ENCODE measurements around the gene HMCN2.

HMCN2 gene

DNA sequence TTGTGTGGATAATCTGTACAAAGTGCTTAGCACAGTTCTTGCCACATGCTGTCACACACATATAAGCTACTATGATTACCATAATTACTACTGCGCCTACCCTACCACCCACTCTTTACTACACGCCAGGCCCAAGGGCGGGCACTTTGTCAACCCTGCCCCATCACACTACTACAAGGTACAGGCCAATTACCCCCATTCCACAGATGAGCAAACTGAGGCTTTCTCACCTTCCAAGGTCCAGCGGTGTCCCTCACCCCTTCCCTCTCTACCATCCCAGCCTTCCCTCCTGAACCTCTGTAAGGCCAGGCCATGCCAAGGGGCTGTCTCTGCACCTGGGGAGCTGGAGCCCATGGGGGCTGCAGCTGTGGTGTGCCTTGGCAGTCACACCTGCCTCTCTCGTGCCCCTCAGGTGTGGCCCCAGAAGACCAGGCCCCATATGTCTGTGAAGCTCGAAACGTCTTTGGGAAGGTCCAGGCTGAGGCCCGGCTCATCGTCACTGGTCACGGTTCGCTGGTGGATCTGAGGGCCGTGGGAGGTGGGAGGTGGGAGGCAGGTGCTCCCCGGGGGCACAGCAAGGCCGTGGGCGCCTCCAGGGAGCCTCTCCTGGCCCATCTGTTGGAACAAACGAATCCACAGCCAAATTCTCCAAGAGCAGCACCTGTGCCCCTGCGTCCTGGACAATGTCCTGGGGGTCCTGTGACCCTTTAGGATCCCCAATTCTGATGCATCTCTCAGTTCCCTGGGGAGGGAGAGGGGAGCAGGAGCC is 54.6 kb downstream of the HMCN2 start:
- no peak overlapping the region for H3K4me3 ChIP-seq (ENCODE audit: low read depth, low read length)
- no peak for DNase-seq (ENCODE audit: low read depth)

DNA sequence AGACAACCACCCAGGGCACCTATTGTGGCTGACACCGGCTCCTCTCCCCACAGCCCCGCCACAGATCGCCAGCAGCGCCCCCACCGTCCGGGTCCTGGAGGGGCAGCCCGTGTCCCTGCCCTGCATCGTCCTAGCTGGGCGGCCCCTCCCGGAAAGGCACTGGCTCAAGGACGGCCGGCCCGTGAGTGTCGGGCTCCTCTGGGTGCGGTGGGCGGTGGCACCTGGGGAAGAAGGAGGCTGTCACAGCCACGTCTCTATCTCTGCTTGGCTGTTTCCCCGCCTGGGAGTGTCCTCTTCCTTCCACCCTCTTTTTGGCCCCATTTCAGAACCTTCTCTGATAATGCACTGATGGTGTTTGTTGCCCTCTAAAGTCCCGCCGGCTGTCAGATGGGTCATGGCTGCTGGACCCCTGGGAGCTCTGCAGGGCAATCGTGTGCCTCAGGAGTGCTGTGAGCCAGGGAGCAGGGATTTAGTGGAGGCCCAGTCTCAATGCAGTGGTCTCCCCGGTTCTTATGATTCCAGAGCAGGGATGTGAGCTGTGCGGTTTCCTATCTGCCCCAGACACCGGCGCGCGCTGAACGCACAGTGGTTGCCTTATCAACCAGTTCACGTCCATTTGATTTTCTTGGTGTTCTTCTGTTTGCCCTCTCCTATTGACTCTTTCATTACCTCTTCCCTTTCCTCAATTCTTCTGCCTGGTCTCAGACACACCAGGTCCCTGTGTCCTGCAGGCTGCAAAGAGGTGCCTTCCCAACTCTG is 55.3 kb downstream of the HMCN2 start:
- no peak for DNase-seq (ENCODE audit: low read depth)

DNA sequence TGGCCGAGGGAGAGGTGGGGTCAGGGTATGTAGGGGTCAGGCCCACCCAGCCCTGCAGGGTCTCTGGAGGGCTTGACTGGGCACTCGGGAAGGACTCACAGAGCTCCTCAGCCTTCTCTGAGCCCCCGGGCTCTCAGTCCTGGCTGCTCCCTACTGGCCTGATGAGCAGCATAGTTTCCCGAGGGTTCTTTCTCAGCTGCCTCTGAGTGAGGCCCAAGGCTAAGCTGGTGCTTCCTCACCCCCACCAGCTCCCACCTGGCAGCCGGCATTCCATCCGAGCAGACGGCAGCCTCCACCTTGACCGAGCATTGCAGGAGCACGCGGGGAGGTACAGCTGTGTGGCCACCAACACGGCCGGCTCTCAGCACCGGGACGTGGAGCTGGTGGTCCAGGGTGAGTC is 56.0 kb downstream of the HMCN2 start:
- no peak overlapping the region for H3K4me3 ChIP-seq (ENCODE audit: low read depth, low read length)
- DNase-seq (ENCODE audit: low read depth), result no peak

More for the DNA sequence above, 55.3 kb downstream of the HMCN2 start:
- H3K4me3 ChIP-seq (ENCODE audit: low read depth, low read length), result no peak overlapping the region

DNA sequence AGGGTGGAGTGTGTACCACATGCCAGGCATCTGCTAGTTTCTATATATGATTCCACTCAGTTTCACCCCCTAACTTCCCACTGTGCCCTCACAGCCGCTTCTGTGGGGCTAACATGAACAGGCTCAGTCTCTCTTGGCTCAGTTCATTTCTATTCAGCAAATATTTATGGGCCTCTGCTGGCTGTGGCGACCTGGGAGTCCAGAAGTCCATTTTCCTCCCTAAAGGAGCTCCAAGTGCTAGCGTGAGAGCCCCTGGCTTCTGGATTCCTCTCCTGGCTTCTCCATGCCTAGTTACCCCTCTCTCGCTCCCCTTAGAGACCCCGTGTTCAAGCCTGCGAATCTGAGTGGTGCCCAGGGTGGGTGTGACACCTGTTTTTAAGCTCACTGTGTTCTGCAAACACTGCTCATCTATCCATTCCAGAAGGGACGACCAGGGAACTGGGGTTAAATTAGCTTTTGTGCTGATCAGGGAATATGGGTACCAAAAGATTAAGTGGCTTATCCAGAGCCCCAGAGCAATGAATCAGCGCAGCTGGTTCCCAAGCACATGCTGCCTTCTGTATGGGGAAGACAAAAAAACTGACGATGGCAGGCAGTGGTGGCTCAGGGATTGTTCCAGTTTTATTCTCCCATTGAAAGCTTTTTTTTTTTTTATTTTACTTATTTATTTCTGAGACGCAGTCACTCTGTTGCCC is 57.6 kb downstream of the HMCN2 start:
- no peak overlapping the region for H3K4me3 ChIP-seq (ENCODE audit: low read depth, low read length)
- no peak for DNase-seq (ENCODE audit: low read depth)

DNA sequence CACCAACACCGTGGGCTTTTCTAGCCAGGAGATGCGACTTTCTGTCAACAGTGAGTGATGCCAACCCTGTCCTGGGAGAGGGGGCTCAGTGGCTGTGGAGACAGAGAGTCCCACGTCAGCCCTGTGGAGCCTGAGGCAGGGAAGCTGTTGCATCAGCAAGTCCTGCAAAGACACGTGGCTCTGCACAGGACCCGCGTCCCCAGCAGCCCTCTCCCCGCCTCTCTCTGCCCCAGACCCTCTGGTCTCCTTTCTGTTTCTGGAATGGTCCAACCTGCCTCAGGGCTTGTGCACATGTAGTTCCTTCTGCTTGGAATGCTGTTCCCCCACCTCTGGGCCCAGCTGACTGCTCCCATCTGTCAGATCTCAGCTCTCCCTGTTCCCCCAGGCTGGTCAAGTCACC is 60.4 kb downstream of the HMCN2 start:
- H3K4me3 ChIP-seq (ENCODE audit: low read depth, low read length), result no peak overlapping the region
- DNase-seq (ENCODE audit: low read depth), result no peak

DNA sequence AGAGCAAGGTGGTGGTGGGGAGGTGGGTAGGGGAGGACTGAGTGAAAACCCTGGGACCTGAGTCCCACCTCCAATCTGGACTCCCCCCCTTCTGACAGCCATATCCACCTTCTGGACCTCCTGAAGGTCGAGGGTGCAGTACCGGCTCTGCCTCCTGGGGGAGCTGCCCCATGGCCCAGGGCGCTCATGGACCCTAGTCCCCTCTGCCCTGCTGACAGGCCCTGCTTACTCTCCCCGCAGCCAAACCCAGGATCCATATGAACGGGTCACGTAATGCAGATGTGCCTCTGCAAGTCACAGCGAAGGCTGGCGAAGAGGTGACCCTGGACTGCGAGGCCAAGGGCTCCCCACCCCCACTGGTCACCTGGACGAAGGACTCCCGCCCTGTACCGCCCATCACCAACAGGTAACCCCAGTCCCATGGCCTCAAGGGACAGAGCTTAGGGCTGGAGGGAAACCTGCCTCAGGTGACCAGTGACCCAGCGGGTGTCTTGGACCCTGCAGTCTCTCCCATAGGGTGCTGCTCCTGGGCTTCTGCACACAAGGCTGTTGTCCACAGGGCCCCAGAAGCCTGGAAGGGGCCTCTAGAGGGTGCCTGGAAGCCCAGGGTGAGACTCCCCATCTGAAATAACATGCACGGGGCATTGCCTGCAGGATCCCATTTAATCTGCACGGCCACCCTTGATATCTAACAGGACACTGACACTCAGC is 61.7 kb downstream of the HMCN2 start:
- no peak for DNase-seq (ENCODE audit: low read depth)
- H3K4me3 ChIP-seq (ENCODE audit: low read depth, low read length), result no peak overlapping the region

DNA sequence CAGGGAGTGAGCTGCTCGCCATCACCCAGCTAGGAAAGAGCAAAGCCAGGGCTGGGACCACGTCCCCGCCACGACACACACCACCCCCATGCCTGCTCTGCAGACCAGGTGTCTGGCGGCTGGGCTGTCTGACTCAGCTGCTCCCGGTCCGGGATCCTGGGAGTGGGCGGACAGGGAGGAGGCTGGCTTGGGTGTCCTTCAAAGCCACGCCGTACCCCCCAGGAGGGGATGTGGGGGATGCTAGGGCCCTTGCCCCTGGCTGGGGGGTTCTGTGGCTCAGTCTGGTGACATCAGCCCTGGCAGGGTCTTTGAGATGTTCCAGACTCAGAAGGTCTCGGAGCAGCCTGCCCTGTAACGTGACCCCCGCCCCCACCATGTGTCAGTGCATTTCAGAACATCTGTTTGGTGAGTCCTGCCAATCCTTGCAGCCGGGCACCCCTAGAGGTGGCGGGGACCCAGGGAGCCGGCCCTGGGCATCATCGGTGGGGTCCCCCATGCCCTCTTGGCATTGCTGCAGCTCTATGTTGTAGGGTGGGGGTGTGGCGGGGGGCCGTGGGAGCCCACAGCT is 62.3 kb downstream of the HMCN2 start:
- no peak overlapping the region for H3K4me3 ChIP-seq (ENCODE audit: low read depth, low read length)
- DNase-seq (ENCODE audit: low read depth), result peak; percentile 60

DNA sequence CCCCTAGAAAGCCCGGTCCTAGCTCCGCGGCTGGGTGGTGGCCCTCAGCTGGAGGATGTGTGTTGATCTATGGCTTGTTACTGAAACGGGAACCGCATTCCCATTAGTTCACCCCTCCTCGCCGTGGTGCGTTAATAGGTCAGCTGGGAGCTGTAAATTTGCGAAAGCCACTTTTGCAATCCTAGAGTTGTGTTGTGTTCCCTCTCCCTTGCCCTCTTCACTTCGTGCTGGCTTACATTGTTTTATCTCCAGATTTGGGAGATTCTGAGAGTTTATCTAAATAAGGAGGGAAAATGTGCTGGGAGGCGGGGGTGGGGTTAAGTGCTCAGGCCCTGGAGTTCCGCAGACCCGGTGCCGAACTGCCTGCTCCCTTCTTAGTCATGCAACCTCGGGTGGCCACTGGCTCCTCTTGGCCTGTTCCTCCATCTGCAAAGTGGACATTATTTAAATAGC is 62.8 kb downstream of the HMCN2 start:
- DNase-seq (ENCODE audit: low read depth), result peak; percentile 67

DNA sequence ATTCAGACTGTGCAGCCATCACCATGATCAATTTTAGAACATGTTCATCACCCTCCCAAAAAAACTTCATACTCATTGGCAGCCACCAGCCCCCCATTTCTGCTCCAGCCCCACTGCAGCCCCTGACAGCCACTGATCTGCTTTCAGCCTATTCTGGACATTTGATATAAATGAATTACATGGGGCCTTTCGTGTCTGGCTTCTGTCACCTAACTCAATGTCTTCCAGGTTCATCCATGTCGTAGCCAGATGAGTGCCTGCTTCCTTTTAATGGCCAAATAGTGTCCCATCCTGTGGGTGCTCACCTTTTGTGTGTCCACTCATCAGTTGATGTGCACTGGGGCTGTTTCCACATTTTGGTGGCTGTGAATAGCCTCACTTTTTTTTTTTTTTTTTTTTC is 63.5 kb downstream of the HMCN2 start:
- no peak for DNase-seq (ENCODE audit: low read depth)

More for the DNA sequence above, 62.8 kb downstream of the HMCN2 start:
- H3K4me3 ChIP-seq (ENCODE audit: low read depth, low read length), result no peak overlapping the region

DNA sequence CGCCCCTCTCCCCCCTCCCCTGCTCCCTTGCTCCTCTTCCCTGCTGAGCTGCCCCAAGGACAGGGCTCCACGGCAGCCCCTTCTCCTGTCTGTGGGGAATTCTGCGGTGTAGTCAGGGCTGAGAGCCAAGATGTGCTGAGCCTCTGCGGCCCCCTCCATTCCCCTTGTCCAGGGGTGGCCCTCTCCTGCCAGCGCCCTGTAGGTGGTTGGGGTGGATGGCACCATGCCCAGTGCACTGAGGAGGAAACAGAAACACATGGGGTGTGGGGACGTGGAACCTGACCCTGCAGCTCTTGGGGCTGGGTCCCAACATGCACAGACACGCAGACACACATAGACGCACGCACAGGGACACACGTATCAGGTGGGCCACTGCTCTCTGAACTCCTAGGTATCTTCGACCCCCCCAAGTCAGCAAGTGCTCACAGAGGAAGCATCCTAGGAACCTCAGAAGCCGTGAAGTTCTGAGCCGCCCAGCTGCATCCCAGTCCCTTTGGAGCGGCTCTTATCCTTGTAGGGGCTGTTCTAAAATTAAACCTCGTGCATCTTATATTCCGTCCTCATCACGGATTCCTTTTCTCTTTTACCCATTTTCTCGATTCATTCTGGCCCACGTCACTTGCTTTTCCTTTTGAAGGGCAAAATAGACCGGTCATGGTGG is 64.8 kb downstream of the HMCN2 start:
- no peak overlapping the region for H3K4me3 ChIP-seq (ENCODE audit: low read depth, low read length)
- no peak for DNase-seq (ENCODE audit: low read depth)

More for the DNA sequence above, 63.5 kb downstream of the HMCN2 start:
- no peak overlapping the region for H3K4me3 ChIP-seq (ENCODE audit: low read depth, low read length)

DNA sequence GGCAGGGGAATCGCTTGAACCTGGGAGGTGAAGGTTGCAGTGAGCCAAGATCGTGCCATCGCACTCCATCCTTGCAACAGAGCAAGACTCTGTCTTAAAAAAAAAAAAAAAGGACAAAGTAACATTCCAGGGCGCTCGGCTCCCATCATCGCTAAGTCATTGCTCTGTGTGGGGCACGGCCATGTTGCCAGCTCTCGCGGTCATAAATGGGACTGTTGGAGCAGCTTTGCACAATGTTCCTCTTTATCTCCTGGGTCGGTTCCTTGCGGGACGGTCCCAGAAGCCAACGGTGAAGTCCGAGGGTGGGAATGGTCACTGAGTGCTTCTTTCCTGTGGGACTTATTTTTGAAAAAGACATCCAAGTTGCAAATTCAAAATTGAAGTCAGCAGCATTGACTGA is 65.5 kb downstream of the HMCN2 start:
- no peak overlapping the region for H3K4me3 ChIP-seq (ENCODE audit: low read depth, low read length)
- DNase-seq (ENCODE audit: low read depth), result no peak

DNA sequence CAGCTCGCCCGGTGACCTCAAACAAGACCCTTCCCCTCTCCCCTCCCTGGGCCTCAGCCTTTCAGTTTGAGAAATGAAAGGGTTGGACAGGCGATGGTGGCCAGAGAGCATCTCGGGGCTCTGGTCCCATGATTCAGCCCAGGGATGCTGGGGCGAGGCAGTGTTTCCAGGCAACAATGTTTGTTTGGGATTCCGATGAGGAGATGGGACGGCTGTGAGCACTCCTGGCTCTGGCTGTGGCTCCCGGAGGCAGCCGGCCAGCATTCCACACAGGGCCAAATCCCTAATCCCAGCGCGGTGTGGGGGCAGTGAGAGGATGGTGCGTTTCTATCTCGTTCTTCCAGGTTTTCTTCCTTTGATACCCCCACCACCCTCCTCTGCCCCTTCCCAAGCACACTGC is 66.0 kb downstream of the HMCN2 start:
- DNase-seq (ENCODE audit: low read depth), result peak; percentile 10
- H3K4me3 ChIP-seq (ENCODE audit: low read depth, low read length), result no peak overlapping the region

DNA sequence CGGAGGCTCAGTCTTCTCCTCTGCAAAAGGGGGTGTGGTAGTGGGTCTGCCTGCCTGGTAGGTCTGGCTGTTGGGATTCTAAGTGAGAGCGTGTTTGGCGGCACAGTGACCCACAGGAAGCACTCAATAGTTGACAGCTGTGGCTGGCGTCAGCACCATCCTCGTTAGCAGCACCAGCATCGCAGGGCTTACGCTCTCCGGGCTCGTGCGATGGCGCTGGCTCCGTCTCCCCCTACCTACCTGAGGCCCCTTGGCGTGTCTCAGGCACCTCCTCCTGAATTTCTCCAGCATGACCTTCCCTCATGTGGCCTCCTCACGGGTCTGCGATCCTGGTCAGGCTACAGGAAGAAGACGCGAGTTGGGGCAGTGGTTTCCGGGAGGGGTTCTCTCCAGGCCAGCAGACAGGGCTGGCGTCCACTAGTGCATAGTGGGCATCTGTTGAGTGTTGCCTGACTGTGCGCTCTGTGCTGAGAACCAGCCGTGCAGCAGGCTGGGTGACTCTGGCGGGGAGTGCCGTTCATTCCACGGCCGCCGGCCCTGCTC is 66.9 kb downstream of the HMCN2 start:
- no peak overlapping the region for H3K4me3 ChIP-seq (ENCODE audit: low read depth, low read length)
- DNase-seq (ENCODE audit: low read depth), result no peak

DNA sequence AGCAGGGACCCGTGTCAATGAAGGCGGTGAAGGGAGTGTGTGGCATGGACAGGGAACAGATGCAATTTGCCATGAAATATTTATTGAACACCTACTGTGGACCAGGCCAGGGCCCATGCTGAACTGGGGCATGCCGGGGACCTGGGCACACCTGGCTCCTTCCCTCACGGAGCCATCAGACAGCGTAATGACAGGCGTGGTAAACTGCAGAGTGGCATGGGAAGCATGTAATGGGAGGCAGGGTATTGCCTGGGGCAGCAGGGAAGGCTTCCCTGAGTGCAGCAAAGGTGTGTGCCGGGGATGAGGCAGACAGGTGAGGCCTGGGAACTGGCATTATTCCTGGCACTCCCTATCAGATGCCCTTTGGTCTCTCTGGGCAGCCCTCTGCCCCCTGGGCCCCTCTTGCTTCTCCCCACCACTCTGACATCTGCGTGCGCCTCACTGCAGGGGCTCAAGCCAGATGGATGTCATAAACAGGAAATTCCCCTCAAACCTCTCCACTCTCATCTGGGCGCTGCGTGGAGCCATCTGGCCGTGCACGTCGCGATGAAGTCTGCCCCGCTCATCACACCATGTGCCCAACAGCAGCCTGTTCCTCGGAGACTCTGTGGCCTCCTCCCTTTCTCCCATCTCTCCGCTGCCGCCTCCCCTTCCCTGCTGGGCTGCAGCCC is 67.6 kb downstream of the HMCN2 start:
- H3K4me3 ChIP-seq (ENCODE audit: low read depth, low read length), result no peak overlapping the region
- no peak for DNase-seq (ENCODE audit: low read depth)

DNA sequence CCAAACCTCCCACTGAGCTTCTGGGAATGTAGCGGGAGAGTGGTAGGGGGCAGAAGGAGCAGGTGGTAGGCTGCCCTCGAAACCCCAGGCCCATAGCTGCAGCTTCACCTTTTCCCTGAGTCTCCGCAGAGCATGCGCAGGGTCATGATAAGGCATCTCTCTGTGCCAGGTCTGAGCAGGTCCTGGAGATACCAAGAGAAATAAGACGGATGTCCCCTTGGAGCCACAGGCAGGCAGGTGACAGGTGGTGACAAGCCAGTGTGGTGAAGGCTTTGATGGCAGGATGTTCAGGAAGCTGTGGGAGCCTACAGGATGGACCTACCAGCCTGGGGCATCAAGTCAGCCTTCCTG is 68.1 kb downstream of the HMCN2 start:
- H3K4me3 ChIP-seq (ENCODE audit: low read depth, low read length), result no peak overlapping the region
- no peak for DNase-seq (ENCODE audit: low read depth)

DNA sequence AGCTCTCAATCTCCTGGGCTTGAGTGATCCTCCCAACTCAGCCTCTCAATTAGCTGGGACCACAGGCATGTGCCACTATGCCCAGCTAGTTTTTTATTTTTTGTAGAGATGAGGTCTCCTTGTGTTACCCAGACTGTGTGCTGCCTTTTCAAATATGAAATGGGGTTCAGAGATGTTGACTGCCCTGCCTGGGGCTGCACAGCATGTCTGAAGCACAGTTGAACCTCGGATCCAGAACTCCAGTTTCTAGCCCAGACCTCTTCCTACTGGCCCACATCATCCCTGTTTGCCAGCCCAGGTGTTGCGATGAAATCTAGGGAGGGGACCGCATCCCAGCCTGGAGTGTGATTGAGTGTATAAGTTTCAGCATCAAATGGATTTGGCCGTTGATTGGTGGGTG is 69.4 kb downstream of the HMCN2 start:
- no peak overlapping the region for H3K4me3 ChIP-seq (ENCODE audit: low read depth, low read length)
- DNase-seq (ENCODE audit: low read depth), result no peak

DNA sequence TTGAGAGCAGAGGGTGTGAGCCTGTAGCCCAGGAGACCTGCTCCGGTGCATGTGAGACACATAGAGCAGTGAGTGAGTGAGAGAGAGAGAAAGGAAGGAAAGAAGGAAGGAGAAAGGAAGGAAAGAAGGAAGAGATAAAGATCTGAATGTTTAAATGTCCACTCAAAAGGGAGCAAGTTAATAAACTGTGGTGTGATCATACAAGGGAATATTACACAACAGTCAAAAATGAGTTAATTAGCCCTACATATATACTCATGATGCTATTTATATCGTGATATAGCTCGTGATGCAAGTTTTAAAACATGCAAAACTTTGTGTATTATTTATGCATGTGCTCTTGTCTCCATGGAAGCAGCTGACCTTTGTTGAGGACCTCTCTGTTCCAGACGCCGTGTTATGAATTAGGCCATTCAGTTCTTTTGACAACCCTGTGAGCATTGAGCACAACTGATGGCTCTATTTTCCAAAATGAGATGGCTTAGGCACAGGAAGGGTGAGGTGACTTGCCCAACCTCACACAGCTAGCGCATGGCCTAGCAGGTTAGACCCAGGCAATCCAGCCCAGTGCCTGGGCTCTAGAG is 70.6 kb downstream of the HMCN2 start:
- DNase-seq (ENCODE audit: low read depth), result no peak
- H3K4me3 ChIP-seq (ENCODE audit: low read depth, low read length), result no peak overlapping the region

DNA sequence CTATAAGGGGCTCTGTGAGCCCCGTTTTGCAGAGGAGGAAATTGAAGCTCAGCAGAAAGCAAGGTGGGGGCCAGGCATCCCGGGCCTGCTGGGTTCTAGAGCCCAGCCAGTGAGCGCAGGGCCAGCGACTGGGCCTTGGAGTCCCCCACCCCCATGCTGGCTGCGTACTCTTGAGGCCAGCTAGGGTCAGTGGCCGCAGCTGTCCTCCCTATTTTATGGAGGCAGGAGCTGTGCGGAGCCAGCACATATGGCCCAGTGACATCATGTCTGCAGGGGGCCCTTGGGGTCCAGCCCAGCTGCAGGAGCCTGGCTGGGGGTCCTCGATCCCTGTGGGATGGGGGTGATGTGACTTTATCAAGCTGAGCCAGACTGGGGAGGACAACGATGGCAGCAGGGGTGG is 71.3 kb downstream of the HMCN2 start:
- H3K4me3 ChIP-seq (ENCODE audit: low read depth, low read length), result no peak overlapping the region
- DNase-seq (ENCODE audit: low read depth), result no peak
